Measurements from ENCODE around the gene CCT6A.
A peak's percentile ranks its signal among the peaks of the same experiment; 100 is the strongest.

The CCT6A gene

GRCh38 chr7:56105508-56105907 is 53.9 kb downstream of the CCT6A start:
- ChIA-PET POLR2A (interaction anchor here (1.3 to 1.8 kb wide), 3 partner anchors 41 to 1346 kb away, joined by 5 to 14 read pairs (median 7); partner anchors contain the start of genes CCT6A, PSPH, SEC61G and SUMF2), CTCF (no interaction called here)
- TF ChIP-seq SCRT2 (tag by site-specific recombination; IDR thresholded peaks at IDR 0.05) (peak; percentile 47; the same call in 1 of the 2 replicates), ZNF629 (tag by site-specific recombination; IDR thresholded peaks at IDR 0.05) (peak; percentile 92), ATF2 (tag by site-specific recombination; IDR thresholded peaks at IDR 0.05; ENCODE audit: low read depth) (peak; percentile 94), INSM2 (tag by site-specific recombination; IDR thresholded peaks at IDR 0.05) (peak; percentile 26; the same call in 1 of the 2 replicates), ZFHX2 (tag by site-specific recombination; conservative IDR thresholded peaks at IDR 0.05) (no peak), ZBTB21 (tag by site-specific recombination; IDR thresholded peaks at IDR 0.05) (peak; percentile 68)
- Histone ChIP-seq H3K9me3 (ENCODE audit: control insufficient read depth, insufficient read depth, low read depth, low read length) (no peaks in the 10 kb centered on the region), H3K4me1 (ENCODE audit: control insufficient read depth, insufficient read depth, low read length) (no peaks in the 10 kb centered on the region), H3K27ac (ENCODE audit: extremely low read depth, low read depth, low read length) (no peak overlapping the region; the same call in 1 of the 2 replicates), H3K4me3 (ENCODE audit: low read depth, low read length) (peak overlapping the region; percentile 68), H3K36me3 (ENCODE audit: control insufficient read depth in 2 of 2, insufficient read depth in 1 of 2, low read length in 2 of 2) (peaks cover 29 to 38% of the 10 kb centered on the region in 2 experiments)

GRCh38 chr7:56106108-56107073 is 54.8 kb downstream of the CCT6A start, which contains the start of gene CHCHD2:
Gene CHCHD2, minus strand, starts transcription at chr7:56106476. Its CDS starts 63 bp downstream, at chr7:56106413.
- ChIA-PET POLR2A (interaction anchor here (1.1 to 1.8 kb wide), 4 partner anchors 42 to 1347 kb away, joined by 3 to 14 read pairs (median 6); partner anchors contain the start of genes CCT6A, PSPH, SEC61G and SUMF2), CTCF (interaction anchor here (0.5 to 0.6 kb wide), 2 partner anchors 19 to 130 kb away, joined by 3 read pairs; no protein-coding TSS in a partner anchor)
- Histone ChIP-seq H3K36me3 (ENCODE audit: control insufficient read depth in 2 of 2, insufficient read depth in 1 of 2, low read length in 2 of 2) (peaks cover 25 to 30% of the 10 kb centered on the region in 2 experiments), H3K4me3 (ENCODE audit: low read depth, low read length) (peak within 1 kb of the TSS; percentile 68), H3K4me1 (ENCODE audit: control insufficient read depth, insufficient read depth, low read length) (no peaks in the 10 kb centered on the region), H3K9me3 (ENCODE audit: control insufficient read depth, insufficient read depth, low read depth, low read length) (no peaks in the 10 kb centered on the region), H3K27ac (ENCODE audit: extremely low read depth, low read depth, low read length) (peak within 1 kb of the TSS; percentile 58)
- TF ChIP-seq ZNF837 (tag by site-specific recombination; IDR thresholded peaks at IDR 0.05) = no peak
- no peak for TF ChIP-seq ZNF404 (tag by site-specific recombination; IDR thresholded peaks at IDR 0.05)
- peak; percentile 95 for TF ChIP-seq SP2 (tag by site-specific recombination; IDR thresholded peaks at IDR 0.05)
- no peak for TF ChIP-seq PRDM2 (tag by site-specific recombination; IDR thresholded peaks at IDR 0.05; ENCODE audit: borderline replicate concordance)
- no peak for TF ChIP-seq GLI2 (tag by site-specific recombination; IDR thresholded peaks at IDR 0.05; ENCODE audit: borderline replicate concordance, low read depth)
- TF ChIP-seq ZNF341 (tag by site-specific recombination; IDR thresholded peaks at IDR 0.05; ENCODE audit: low read depth) = peak; percentile 84
- peak; percentile 62; the same call in 1 of the 2 replicates for TF ChIP-seq ZSCAN30 (tag by site-specific recombination; IDR thresholded peaks at IDR 0.05)
- TF ChIP-seq EGR2 (tag by site-specific recombination; IDR thresholded peaks at IDR 0.05; ENCODE audit: low read depth) = peak; percentile 79
- TF ChIP-seq ZFHX2 (tag by site-specific recombination; conservative IDR thresholded peaks at IDR 0.05) = peak; percentile 81
- no peak for TF ChIP-seq ZNF658 (tag by site-specific recombination; IDR thresholded peaks at IDR 0.05)
- no peak for TF ChIP-seq ZNF639 (tag by site-specific recombination; IDR thresholded peaks at IDR 0.05)
- TF ChIP-seq SP3 (tag by site-specific recombination; IDR thresholded peaks at IDR 0.05) = peak; percentile 56; the same call in 1 of the 2 replicates
- no peak for TF ChIP-seq ZNF302 (tag by site-specific recombination; IDR thresholded peaks at IDR 0.05; ENCODE audit: low read depth)
- TF ChIP-seq ZNF169 (tag by site-specific recombination; IDR thresholded peaks at IDR 0.05) = no peak
- TF ChIP-seq ZNF416 (tag by site-specific recombination; IDR thresholded peaks at IDR 0.05) = no peak
- no peak for TF ChIP-seq ZNF677 (tag by site-specific recombination; IDR thresholded peaks at IDR 0.05)
- TF ChIP-seq ZNF626 (tag by site-specific recombination; IDR thresholded peaks at IDR 0.05) = no peak
